Astrocyte of the hippocampus (primary cell): Measurements from ENCODE around the gene TMC8.

Experiments used
- DNase-seq: peaks from one replicate; pipeline ENCODE4 v3.0.0; 2011; ENCODE audit warnings: low read depth, low spot score

Gene TMC8

DNA sequence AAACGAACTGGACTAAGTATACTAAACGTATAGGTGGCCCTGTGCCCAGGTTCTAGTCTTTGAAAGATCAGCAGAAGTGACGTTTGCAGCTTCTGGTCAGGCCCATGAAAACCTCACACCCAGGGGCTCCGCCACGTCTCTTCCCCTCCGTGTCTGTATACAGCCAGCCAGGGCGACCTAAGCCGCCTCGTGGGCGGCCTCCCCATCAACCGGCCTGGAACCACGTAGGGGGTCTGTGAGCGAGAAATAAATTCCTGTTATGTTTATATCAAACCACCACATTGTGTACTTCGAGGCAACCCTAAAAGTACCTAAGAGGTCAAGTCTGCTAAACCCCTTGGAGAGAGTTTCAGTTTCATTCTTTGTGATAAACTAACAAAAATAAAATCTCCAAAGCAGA is 49.5 kb downstream of the TMC8 start:
- no peak for DNase-seq

DNA sequence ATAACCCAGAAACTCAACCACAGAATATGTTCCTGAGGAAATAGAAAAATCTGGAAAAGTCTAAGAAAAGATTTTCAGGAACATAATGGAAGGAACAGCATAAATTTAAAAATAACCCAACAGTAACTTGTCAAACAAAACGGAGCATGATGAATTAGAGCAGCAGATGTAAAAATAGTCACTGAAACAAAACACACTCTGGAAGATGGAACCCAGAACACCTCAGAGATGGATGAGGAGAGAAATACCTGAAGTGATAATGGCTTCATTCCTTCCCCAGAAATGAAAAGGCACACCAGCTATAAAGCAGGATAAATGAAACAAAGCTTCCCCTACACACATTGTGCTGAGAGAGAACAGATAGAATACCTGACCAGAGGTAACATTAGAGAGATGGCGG is 49.9 kb downstream of the TMC8 start:
- DNase-seq, result no peak

DNA sequence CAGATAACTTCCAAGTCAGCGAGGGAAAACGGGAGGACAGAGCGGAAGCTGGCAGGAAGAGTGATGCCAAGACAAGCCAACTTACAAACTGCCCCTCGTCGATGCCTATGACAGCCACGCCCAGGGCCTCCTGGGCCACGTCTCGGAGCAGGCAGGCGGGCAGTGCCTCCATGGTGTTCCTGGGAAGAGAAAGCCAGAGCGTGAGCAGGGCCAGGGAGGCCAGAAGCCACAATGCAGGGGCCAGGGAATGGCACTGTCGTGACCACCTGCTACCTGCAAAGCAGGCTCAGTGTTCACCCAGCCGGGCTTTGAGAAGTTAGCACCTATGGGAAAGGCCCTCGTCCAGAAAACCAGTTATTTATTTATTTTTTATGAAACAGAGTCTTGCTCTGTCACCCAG is 51.9 kb downstream of the TMC8 start:
- DNase-seq, result no peak

DNA sequence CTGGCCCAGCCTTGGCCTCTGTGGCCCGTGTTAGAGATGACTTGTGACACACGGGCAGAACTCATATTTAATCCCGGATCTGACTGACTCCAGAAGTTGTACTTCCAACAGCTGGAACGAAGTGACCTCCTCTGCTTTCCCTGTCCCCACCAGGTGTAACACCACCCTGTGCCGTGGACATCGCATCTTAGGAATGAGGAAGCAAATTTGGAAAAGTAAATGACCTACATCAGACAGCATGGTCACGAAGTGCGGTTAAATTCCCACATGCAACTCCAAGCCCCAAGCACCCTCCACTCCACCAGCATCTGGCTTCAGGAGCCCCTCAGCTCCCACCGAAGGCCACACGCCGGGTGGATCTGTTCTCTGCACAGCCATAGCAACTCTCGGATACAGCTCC is 53.3 kb downstream of the TMC8 start:
- no peak for DNase-seq

DNA sequence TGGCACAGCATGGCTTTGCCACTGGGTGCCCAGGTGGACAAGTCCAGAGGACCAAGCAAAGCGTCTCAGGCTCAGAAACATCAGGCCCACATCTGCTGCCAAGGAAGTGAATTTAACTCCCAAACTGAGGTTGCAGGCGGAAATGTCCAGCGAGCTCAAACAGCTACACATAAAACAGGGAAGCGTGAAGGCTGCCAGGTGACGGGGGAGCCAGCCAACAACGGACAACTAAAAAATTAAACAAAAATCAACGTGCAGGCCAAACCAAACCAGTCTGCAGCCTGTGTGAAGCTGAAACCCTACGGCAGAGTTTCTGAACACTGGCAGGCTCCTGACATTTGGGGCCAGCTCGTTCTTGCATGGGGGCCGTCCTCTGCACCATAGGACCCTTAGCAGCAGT is 53.8 kb downstream of the TMC8 start:
- no peak for DNase-seq

DNA sequence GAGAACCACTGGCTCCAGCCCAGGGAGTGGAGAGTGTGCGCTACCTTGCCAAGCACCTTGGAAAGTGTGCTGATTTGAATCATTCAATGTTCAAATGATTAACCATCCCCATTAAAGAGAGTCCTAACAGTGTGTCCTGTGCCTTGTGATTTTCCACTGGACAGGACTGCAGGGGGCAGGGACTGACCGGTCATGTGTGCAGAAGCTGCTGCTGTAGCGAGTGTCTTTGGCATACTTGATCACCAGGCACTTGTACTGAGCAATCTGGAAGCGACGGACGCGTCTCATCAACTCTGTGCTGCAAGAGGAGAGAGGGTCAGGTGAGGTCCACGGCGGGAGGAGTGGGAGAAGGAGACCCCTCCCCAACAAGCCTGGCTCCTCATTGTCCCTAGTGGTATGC is 54.3 kb downstream of the TMC8 start:
- no peak for DNase-seq

DNA sequence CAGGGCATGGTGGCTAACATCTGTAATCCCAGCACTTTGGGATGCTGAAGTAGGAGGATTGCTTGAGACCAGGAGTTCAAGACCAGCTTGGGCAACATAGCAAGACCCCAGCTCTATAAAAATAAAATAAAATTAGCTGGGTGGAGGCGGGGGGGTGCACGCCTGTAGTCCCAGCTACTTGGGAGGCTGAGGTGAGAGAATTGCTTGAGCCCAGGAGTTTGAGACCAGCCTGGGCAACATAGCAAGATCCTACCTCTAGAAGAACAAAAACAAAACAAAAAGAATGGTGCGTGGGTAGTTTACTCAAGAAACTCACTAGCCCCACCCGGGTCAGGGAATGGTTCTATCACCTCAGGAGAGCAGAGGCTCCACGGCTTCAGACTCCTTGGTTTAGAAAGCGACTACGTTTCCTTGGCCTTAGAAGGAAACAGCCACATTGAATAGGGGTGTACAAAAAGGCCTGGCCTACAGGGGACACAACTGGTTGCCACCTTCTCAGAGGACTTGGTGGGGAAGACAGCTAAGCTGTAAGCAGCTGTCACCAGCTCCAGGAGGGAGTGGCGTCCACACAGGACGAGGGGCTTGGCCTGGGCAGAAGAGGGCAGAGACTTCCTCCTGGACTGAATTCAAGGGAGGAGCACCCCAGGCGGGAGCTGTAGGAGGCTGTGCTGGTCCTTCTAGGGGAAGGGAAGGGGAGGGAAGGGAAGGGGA is 55.6 kb downstream of the TMC8 start:
- DNase-seq, result no peak

DNA sequence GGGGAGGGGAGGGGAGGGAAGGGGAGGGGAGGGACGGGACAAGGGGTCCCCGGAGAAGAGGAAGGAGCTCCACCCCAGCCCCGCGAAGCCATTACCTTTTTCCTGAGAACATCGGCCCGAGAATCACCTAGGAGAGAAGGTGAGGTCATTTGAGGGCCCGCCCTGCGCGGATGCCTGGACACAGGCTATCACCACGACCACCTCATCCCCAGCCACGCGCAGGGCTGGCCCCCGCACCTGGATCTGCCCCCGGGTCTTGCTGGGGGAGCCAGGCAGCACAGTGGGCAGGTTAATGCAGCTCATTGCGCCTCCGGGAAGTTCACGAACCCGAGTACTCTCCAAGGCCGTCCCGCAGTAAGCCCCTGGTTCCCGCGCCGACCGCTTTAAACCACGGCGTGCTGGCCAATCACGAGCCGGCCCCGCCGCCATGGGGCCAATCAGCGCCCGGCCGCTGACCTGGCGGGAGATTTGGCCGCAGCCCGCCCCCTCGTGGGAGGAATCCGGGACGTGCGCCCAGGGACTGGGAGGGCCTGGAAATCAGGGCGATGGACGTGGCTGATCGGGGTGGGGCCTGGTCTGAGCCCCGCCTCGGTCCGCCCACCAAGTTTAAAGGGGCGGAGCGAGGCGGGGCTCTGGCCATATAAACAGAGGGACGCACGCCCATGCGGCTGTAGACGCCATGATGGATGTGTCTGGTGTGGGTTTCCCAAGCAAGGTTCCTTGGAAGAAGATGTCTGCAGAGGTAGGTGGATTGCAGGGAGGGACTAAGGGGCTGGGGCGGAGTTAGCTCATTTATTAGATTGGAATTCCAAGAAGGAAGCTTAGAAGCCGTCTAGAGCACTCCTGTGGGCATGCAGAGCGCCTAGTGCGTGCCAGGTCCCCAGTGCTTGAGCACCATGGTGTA is 56.4 kb downstream of the TMC8 start, which contains the start of the genes AFMID and TK1:
Gene AFMID (plus strand): TSS at position 671 of the 904 bp plus-strand sequence. CDS start 9 bp downstream, at position 680.
Gene TK1 (minus strand): TSS at position 361 of the 904 bp plus-strand sequence. CDS start 58 bp downstream, at position 303.
- DNase-seq, result peak; percentile 99
